Measurements from ENCODE around the gene ESPN. TPM values are rescaled to one million over a fixed set of nuclear protein-coding genes. Genes with fewer than 3 reads are reported as not detected.
A peak's percentile ranks its signal among the peaks of the same experiment; 100 is the strongest.

The ESPN gene
- total RNA-seq, 1 donor from 2014 or later, result 0.18 TPM

GRCh38 chr1:6456800-6457466, 32.4 kb downstream of the ESPN start:
- no peak for ATAC-seq (ENCODE audit: low read depth)
- ChIA-PET CTCF (no interaction called here), POLR2A (no interaction called here)
- Mint-ChIP-seq H3K9me3 (no peaks in the 10 kb centered on the region), H3K4me3 (no peak overlapping the region), H3K36me3 (ENCODE audit: low read depth) (no peaks in the 10 kb centered on the region), H3K4me1 (peaks cover 22% of the 10 kb centered on the region), H3K27ac (no peak overlapping the region), H3K27me3 (peaks cover 37% of the 10 kb centered on the region)
- TF ChIP-seq CTCF (IDR thresholded peaks at IDR 0.05), result no peak
- intact Hi-C loops (cut with micrococcal nuclease), result no loop called here
- no peak for DNase-seq

GRCh38 chr1:6459850-6460265, 35.3 kb downstream of the ESPN start:
- no peak overlapping the region for H3K27ac Mint-ChIP-seq
- no peak for TF ChIP-seq CTCF (IDR thresholded peaks at IDR 0.05)
- ChIA-PET CTCF (no interaction called here), POLR2A (interaction anchor here (0.8 kb wide), 1 partner anchor 10 kb away, joined by 3 read pairs; no protein-coding TSS in a partner anchor)
- DNase-seq (no peak), ATAC-seq (ENCODE audit: low read depth) (peak; percentile 12)
- intact Hi-C loops (cut with micrococcal nuclease), result no loop called here
- peaks cover 22% of the 10 kb centered on the region for H3K4me1 Mint-ChIP-seq
- peaks cover 43% of the 10 kb centered on the region for H3K27me3 Mint-ChIP-seq
- no peaks in the 10 kb centered on the region for H3K36me3 Mint-ChIP-seq (ENCODE audit: low read depth)
- H3K9me3 Mint-ChIP-seq, result no peaks in the 10 kb centered on the region
- peak overlapping the region; percentile 67 for H3K4me3 Mint-ChIP-seq

GRCh38 chr1:6460301-6461050, 35.9 kb downstream of the ESPN start:
- TF ChIP-seq CTCF (IDR thresholded peaks at IDR 0.05), result no peak
- Mint-ChIP-seq H3K9me3 (no peaks in the 10 kb centered on the region), H3K36me3 (ENCODE audit: low read depth) (no peaks in the 10 kb centered on the region), H3K4me1 (peaks cover 22% of the 10 kb centered on the region), H3K4me3 (peak overlapping the region; percentile 67), H3K27me3 (peaks cover 43% of the 10 kb centered on the region), H3K27ac (no peak overlapping the region)
- ChIA-PET POLR2A (no interaction called here), CTCF (no interaction called here)
- intact Hi-C loops (cut with micrococcal nuclease), result no loop called here
- ATAC-seq (ENCODE audit: low read depth) (peak; percentile 73), DNase-seq (no peak)

GRCh38 chr1:6461051-6461530, 36.5 kb downstream of the ESPN start:
- POLR2A ChIA-PET, result no interaction called here
- peaks cover 21% of the 10 kb centered on the region for H3K4me1 Mint-ChIP-seq

More at GRCh38 chr1:6461051-6461530, 36.5 kb downstream of the ESPN start:
- peak overlapping the region; percentile 67 for H3K4me3 Mint-ChIP-seq
- H3K9me3 Mint-ChIP-seq, result no peaks in the 10 kb centered on the region
- peaks cover 43% of the 10 kb centered on the region for H3K27me3 Mint-ChIP-seq
- ATAC-seq (ENCODE audit: low read depth) (no peak), DNase-seq (no peak)
- CTCF ChIA-PET, result no interaction called here
- no peaks in the 10 kb centered on the region for H3K36me3 Mint-ChIP-seq (ENCODE audit: low read depth)
- no peak for TF ChIP-seq CTCF (IDR thresholded peaks at IDR 0.05)
- intact Hi-C loops (cut with micrococcal nuclease), result no loop called here
- H3K27ac Mint-ChIP-seq, result no peak overlapping the region
